GM08714 (cell line): Measurements from ENCODE around the gene SHB.
A peak's percentile ranks its signal among the peaks of the same experiment; 100 is the strongest.
"Not testable (repeated sequence)": the region's sequence is repeated elsewhere in the genome, so short reads cannot be mapped to it uniquely, and the experiment has no call there.

Experiments
- H3K4me3 ChIP-seq: fragments of 200-500 bp; sonication (Bioruptor generic); 2 replicates; pipeline ENCODE4 v1.5.1; 2014; ENCODE audit warnings: mild to moderate bottlenecking, low read length, inconsistent platforms
- ZNF274 ChIP-seq: IDR thresholded peaks from 2 replicates; pipeline ENCODE4 v1.6.1; 2012; ENCODE audit warnings: mild to moderate bottlenecking, low read depth, low read length

Gene SHB

GRCh38 chr9:37914701-37915358 lies 154.2 kb downstream of the SHB start:
- H3K4me3 ChIP-seq = no peak overlapping the region
- no peak for TF ChIP-seq ZNF274

- TF ChIP-seq ZNF274 = no peak
Measured at GRCh38 chr9:37914154-37914551, 154.9 kb downstream of the SHB start.

GRCh38 chr9:37913480-37914153 lies 155.4 kb downstream of the SHB start:
- no peak for TF ChIP-seq ZNF274
- no peak overlapping the region for H3K4me3 ChIP-seq

More at GRCh38 chr9:37914154-37914551, 154.9 kb downstream of the SHB start:
- no peak overlapping the region for H3K4me3 ChIP-seq

- TF ChIP-seq ZNF274 = no peak
- H3K4me3 ChIP-seq = no peak overlapping the region
Measured at GRCh38 chr9:37911271-37911681, 157.8 kb downstream of the SHB start.

- no peak overlapping the region for H3K4me3 ChIP-seq
- TF ChIP-seq ZNF274 = no peak
Measured at GRCh38 chr9:37910271-37910670, 158.8 kb downstream of the SHB start.

- not testable (repeated sequence) for H3K4me3 ChIP-seq
Measured at GRCh38 chr9:37909836-37910235, 159.2 kb downstream of the SHB start.

- TF ChIP-seq ZNF274 = no peak
- H3K4me3 ChIP-seq = no peak overlapping the region
Measured at GRCh38 chr9:37909326-37909725, 159.7 kb downstream of the SHB start.

GRCh38 chr9:37908698-37909186 lies 160.3 kb downstream of the SHB start:
- no peak for TF ChIP-seq ZNF274
- H3K4me3 ChIP-seq = no peak overlapping the region

GRCh38 chr9:37908283-37908682 lies 160.7 kb downstream of the SHB start:
- H3K4me3 ChIP-seq = no peak overlapping the region
- TF ChIP-seq ZNF274 = no peak

- TF ChIP-seq ZNF274 = no peak
- H3K4me3 ChIP-seq = no peak overlapping the region
Measured at GRCh38 chr9:37906312-37907239, 162.5 kb downstream of the SHB start.

- H3K4me3 ChIP-seq = no peak overlapping the region
- no peak for TF ChIP-seq ZNF274
Measured at GRCh38 chr9:37905776-37906175, 163.3 kb downstream of the SHB start.

- TF ChIP-seq ZNF274 = no peak
- H3K4me3 ChIP-seq = no peak overlapping the region; the same call in 1 of the 2 replicates
Measured at GRCh38 chr9:37905131-37905505, 163.9 kb downstream of the SHB start.

GRCh38 chr9:37904445-37905130 lies 164.4 kb downstream of the SHB start:
- H3K4me3 ChIP-seq = peak overlapping the region; percentile 95; the same call in 1 of the 2 replicates
- TF ChIP-seq ZNF274 = no peak
